Measurements from ENCODE around the gene KIF1C.

DNA sequence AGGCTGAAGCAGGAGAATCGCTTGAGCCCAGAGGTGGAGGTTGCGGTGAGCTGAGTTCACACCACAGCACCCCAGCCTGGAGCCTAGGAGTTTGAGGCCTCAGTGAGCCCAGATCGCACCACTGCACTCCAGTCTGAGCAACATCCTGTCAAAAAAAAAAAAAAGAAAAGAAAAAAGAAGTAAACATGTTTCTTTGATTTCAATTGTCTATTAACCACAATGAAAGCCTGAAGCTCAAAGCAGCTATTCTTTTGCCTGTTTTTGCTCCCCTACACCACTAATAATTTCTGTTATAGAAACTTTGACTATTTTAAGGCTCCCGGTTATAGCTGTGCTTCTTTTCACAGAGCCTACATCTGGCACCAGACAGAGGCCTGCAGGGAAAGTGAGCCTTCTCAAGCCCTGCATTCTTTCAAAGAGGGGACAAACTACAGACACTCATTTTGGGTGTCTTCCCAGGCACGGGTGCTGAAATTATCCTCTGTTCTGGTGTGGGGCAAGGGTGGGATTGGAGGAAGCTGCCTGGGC lies 51.6 kb downstream of the KIF1C start:
- TF ChIP-seq EZH2phosphoT487 (IDR thresholded peaks at IDR 0.05; ENCODE audit: insufficient read depth, low read depth) (no peak), EZH2 (IDR thresholded peaks at IDR 0.05; ENCODE audit: insufficient read depth, poor library complexity, severe bottlenecking) (no peak)

All from GM23248 (cell line).